Measurements from ENCODE around the gene AGBL4. TPM values are rescaled to one million over a fixed set of nuclear protein-coding genes. Genes with fewer than 3 reads are reported as not detected.

The AGBL4 gene
- total and polyA plus RNA-seq, 2 of the 13 experiments (the other 11 are each of a cell fraction or from before 2014, with no cell fraction given): not detected

GRCh38 chr1:48848035-48848434 is 1175.7 kb downstream of the AGBL4 start:
- intact Hi-C loops (cut with micrococcal nuclease; ENCODE audit: unreplicated experiment): no loop called here
- Histone ChIP-seq H3K4me3 (replicated peaks in 1 of 3; ENCODE audit: insufficient read depth in 1 of 3, low read depth in 2 of 3, low read length in 3 of 3) (no peak overlapping the region), H3K9ac (ENCODE audit: insufficient read depth, low read depth, low read length) (no peak overlapping the region), H2AFZ (ENCODE audit: low read length) (no peak overlapping the region), H4K20me1 (ENCODE audit: insufficient read depth, low read length) (no peaks in the 10 kb centered on the region), H3K27ac (ENCODE audit: extremely low read length, insufficient read depth, low read length) (no peak overlapping the region), H3K9me3 (ENCODE audit: low read length) (0 out of 2 replicates have a peak, but pooled peaks cover 2% of the 10 kb centered on the region), H3K79me2 (ENCODE audit: insufficient read depth, low read length) (no peaks in the 10 kb centered on the region), H3K36me3 (replicated peaks in 1 of 2; ENCODE audit: control insufficient read depth in 1 of 2, insufficient read depth in 2 of 2, low read length in 2 of 2) (no peaks in the 10 kb centered on the region), H3K4me2 (ENCODE audit: low read depth, low read length) (no peak overlapping the region), H3K27me3 (ENCODE audit: control insufficient read depth in 1 of 2, insufficient read depth in 2 of 2, low read length in 2 of 2) (no peaks in the 10 kb centered on the region), H3K4me1 (ENCODE audit: insufficient read depth, low read length) (no peaks in the 10 kb centered on the region)
- WGBS (ENCODE audit: low lambda C conversion rate): 47% methylated on average over 2 of the region's 2 CpGs
- ChIA-PET POLR2A (no interaction called here), CTCF (ENCODE audit: low intra/inter-chr PET ratio, low total read pairs) (no interaction called here)
- no peak for ATAC-seq
- DNase-seq (ENCODE audit: low spot score): no peak
- in situ Hi-C loops (cut with HindIII; ENCODE audit: extremely low pct_ligation_motif_present, low pct_unique_long_range_greater_than_20kb): no loop called here
- no peak for FAIRE-seq
- no TSS peak for BruUV-seq (replicated peaks)
- TF ChIP-seq ZNF484 (CRISPR knock-in tag; IDR thresholded peaks at IDR 0.05; ENCODE audit: borderline replicate concordance, low read depth): no peak
- no peak for TF ChIP-seq SNAPC4 (CRISPR knock-in tag; IDR thresholded peaks at IDR 0.05)
- no peak for TF ChIP-seq NCOA2 (CRISPR knock-in tag; IDR thresholded peaks at IDR 0.05)
- TF ChIP-seq ZBTB49 (CRISPR knock-in tag; IDR thresholded peaks at IDR 0.05; ENCODE audit: borderline replicate concordance): no peak
- no peak for TF ChIP-seq SRSF1 (optimal IDR thresholded peaks at IDR 0.05; ENCODE audit: low read depth, low read length)
- TF ChIP-seq MZF1 (CRISPR knock-in tag; IDR thresholded peaks at IDR 0.05; ENCODE audit: borderline replicate concordance): no peak
- TF ChIP-seq, protein P1, sequence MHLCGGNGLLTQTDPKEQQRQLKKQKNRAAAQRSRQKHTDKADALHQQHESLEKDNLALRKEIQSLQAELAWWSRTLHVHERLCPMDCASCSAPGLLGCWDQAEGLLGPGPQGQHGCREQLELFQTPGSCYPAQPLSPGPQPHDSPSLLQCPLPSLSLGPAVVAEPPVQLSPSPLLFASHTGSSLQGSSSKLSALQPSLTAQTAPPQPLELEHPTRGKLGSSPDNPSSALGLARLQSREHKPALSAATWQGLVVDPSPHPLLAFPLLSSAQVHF (CRISPR knock-in tag; IDR thresholded peaks at IDR 0.05): no peak
- no peak for TF ChIP-seq ZFAT (CRISPR knock-in tag; conservative IDR thresholded peaks at IDR 0.05)
- TF ChIP-seq RNF219 (CRISPR knock-in tag; IDR thresholded peaks at IDR 0.05): no peak
- TF ChIP-seq ZNF207 (IDR thresholded peaks at IDR 0.05; ENCODE audit: borderline replicate concordance): no peak
- TF ChIP-seq, protein P2, sequence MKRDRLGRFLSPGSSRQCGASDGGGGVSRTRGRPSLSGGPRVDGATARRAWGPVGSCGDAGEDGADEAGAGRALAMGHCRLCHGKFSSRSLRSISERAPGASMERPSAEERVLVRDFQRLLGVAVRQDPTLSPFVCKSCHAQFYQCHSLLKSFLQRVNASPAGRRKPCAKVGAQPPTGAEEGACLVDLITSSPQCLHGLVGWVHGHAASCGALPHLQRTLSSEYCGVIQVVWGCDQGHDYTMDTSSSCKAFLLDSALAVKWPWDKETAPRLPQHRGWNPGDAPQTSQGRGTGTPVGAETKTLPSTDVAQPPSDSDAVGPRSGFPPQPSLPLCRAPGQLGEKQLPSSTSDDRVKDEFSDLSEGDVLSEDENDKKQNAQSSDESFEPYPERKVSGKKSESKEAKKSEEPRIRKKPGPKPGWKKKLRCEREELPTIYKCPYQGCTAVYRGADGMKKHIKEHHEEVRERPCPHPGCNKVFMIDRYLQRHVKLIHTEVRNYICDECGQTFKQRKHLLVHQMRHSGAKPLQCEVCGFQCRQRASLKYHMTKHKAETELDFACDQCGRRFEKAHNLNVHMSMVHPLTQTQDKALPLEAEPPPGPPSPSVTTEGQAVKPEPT (CRISPR knock-in tag; IDR thresholded peaks at IDR 0.05; ENCODE audit: low read depth): no peak
